WTC11 (cell line): Measurements from ENCODE around the gene USP10. TPM values are rescaled to one million over a fixed set of nuclear protein-coding genes. Genes with fewer than 3 reads are reported as not detected.

Experiments used
- ATAC-seq: fragments of 200-7000 bp; cut with Tn5 transposase; 2 replicates; pipeline ENCODE4 v1.10.0; 2021; ENCODE audit warnings: mild to moderate bottlenecking, moderate library complexity
- CTCF ChIA-PET: fragments of 300-600 bp; sonication (Branson Sonifier 250); formaldehyde crosslinking; loops from one replicate; lab custom pipeline; 2021; ENCODE audit warnings: antibody characterized with exemption; lab: Charles Lee
- POLR2A ChIA-PET: fragments of 350-600 bp; sonication (Branson Sonifier 250); formaldehyde crosslinking; loops from one replicate; lab custom pipeline; 2021; ENCODE audit warnings: antibody characterized with exemption; lab: Charles Lee
- DNase-seq: peaks from one replicate; pipeline ENCODE4 v3.0.0; 2021; ENCODE audit warnings: low spot score
- H3K27ac Mint-ChIP-seq: 2 replicates; pipeline ENCODE4 v1.8.0; 2021; ENCODE audit warnings: mixed read lengths
- H3K27me3 Mint-ChIP-seq: 2 replicates; pipeline ENCODE4 v1.8.0; 2021; ENCODE audit warnings: low read depth, mild to moderate bottlenecking, moderate library complexity, mixed read lengths
- H3K36me3 Mint-ChIP-seq: 2 replicates; pipeline ENCODE4 v1.8.0; 2021; ENCODE audit warnings: mixed read lengths
- H3K4me1 Mint-ChIP-seq: 2 replicates; pipeline ENCODE4 v1.8.0; 2022; ENCODE audit warnings: mixed read lengths
- H3K4me3 Mint-ChIP-seq: 2 replicates; pipeline ENCODE4 v1.8.0; 2021; ENCODE audit warnings: mild to moderate bottlenecking, moderate library complexity, mixed read lengths
- H3K9me3 Mint-ChIP-seq: 2 replicates; pipeline ENCODE4 v1.8.0; 2021; ENCODE audit warnings: mixed read lengths
- AFF4 ChIP-seq: sonication (generic); formaldehyde crosslinking; IDR thresholded peaks from 2 replicates; pipeline ENCODE4 v1.8.1; 2023; ENCODE audit warnings: mild to moderate bottlenecking, missing genetic modification reagents, borderline replicate concordance
- AR ChIP-seq: fragments of 250-450 bp; sonication (Bioruptor Pico); IDR thresholded peaks from 2 replicates; pipeline ENCODE4 v1.9.0; 2021; ENCODE audit warnings: mild to moderate bottlenecking
- CDX4 ChIP-seq: fragments of 250-450 bp; sonication (Bioruptor Pico); IDR thresholded peaks from 2 replicates; pipeline ENCODE4 v1.9.0; 2021; ENCODE audit warnings: moderate library complexity, mild to moderate bottlenecking, inconsistent platforms, borderline replicate concordance
- CTCF ChIP-seq: fragments of 200-600 bp; IDR thresholded peaks from 2 replicates; pipeline ENCODE4 v1.8.0; 2022; ENCODE audit warnings: antibody characterized with exemption
- E2F4 ChIP-seq: sonication (generic); formaldehyde crosslinking; IDR thresholded peaks from 2 replicates; pipeline ENCODE4 v1.8.1; 2022; ENCODE audit warnings: low read depth, mild to moderate bottlenecking, moderate library complexity, missing genetic modification reagents, borderline replicate concordance
- GABPB1 ChIP-seq: sonication (generic); formaldehyde crosslinking; IDR thresholded peaks from 2 replicates; pipeline ENCODE4 v1.8.1; 2023; ENCODE audit warnings: mild to moderate bottlenecking, missing genetic modification reagents
- GRHL2 ChIP-seq: fragments of 250-450 bp; sonication (Bioruptor Pico); IDR thresholded peaks from 2 replicates; pipeline ENCODE4 v1.8.0; 2022; ENCODE audit warnings: mild to moderate bottlenecking, moderate library complexity; ENCODE audit not compliant: insufficient replicate concordance, severe bottlenecking
- GTF2I ChIP-seq: fragments of 250-450 bp; sonication (Bioruptor Pico); conservative IDR thresholded peaks from 2 replicates; pipeline ENCODE4 v1.4.0; 2021; ENCODE audit warnings: mild to moderate bottlenecking
- MLX ChIP-seq: sonication (generic); formaldehyde crosslinking; IDR thresholded peaks from 2 replicates; pipeline ENCODE4 v1.8.1; 2023; ENCODE audit warnings: mild to moderate bottlenecking, missing genetic modification reagents, moderate library complexity
- MXD4 ChIP-seq: fragments of 250-450 bp; sonication (Bioruptor Pico); IDR thresholded peaks from 2 replicates; pipeline ENCODE4 v1.8.0; 2021; ENCODE audit warnings: mild to moderate bottlenecking, moderate library complexity, borderline replicate concordance
- NFE2L1 ChIP-seq: sonication (generic); formaldehyde crosslinking; IDR thresholded peaks from 2 replicates; pipeline ENCODE4 v1.8.1; 2023; ENCODE audit warnings: missing genetic modification reagents
- PRDM15 ChIP-seq: sonication (generic); formaldehyde crosslinking; IDR thresholded peaks from 2 replicates; pipeline ENCODE4 v1.8.0; 2022; ENCODE audit warnings: missing genetic modification reagents
- SMAD4 ChIP-seq: sonication (generic); formaldehyde crosslinking; IDR thresholded peaks from 2 replicates; pipeline ENCODE4 v1.8.0; 2022; ENCODE audit warnings: mild to moderate bottlenecking, missing genetic modification reagents
- ZNF281 ChIP-seq: sonication (generic); formaldehyde crosslinking; IDR thresholded peaks from 2 replicates; pipeline ENCODE4 v1.8.0; 2023; ENCODE audit warnings: mild to moderate bottlenecking, missing genetic modification reagents
- ZNF396 ChIP-seq: fragments of 250-450 bp; sonication (Bioruptor Pico); IDR thresholded peaks from 2 replicates; pipeline ENCODE4 v1.8.0; 2021; ENCODE audit warnings: mild to moderate bottlenecking, moderate library complexity, borderline replicate concordance
- ZNF425 ChIP-seq: fragments of 250-450 bp; sonication (Bioruptor Pico); conservative IDR thresholded peaks from 2 replicates; pipeline ENCODE4 v1.9.0; 2021; ENCODE audit warnings: mild to moderate bottlenecking
- total RNA-seq: library from RNA; stranded (reverse); gene quantifications from 3 replicates; pipeline ENCODE4 v1.2.3, GENCODE V29; 2021

The USP10 gene
- total RNA-seq, 1 experiment from 2014 or later: 138 TPM

GRCh38 chr16:84769416-84769815 lies 69.6 kb downstream of the USP10 start (continued):
- TF ChIP-seq PRDM15 (CRISPR knock-in tag): no peak
- TF ChIP-seq GTF2I: no peak
- TF ChIP-seq GABPB1: no peak
- no peak for TF ChIP-seq CDX4 (CRISPR knock-in tag)
- TF ChIP-seq MLX (CRISPR knock-in tag): no peak
- no peak for TF ChIP-seq ZNF396 (CRISPR knock-in tag)
- TF ChIP-seq NFE2L1: no peak
- TF ChIP-seq AFF4: no peak
- no peak for TF ChIP-seq MXD4 (CRISPR knock-in tag)
- no peak for TF ChIP-seq E2F4 (CRISPR knock-in tag)
- TF ChIP-seq SMAD4 (CRISPR knock-in tag): no peak

- DNase-seq (no peak), ATAC-seq (peak; percentile 52; the same call in 1 of the 2 replicates)
- ChIA-PET POLR2A (no interaction called here), CTCF (interaction anchor here (1.9 kb wide), 1 partner anchor 35 kb away, joined by 6 read pairs; no protein-coding TSS in a partner anchor)
- Mint-ChIP-seq H3K4me3 (no peak overlapping the region), H3K4me1 (no peaks in the 10 kb centered on the region), H3K36me3 (peaks cover 73% of the 10 kb centered on the region), H3K27ac (0 out of 2 replicates have a peak overlapping the region, but pooled peaks have one; percentile 8), H3K27me3 (no peaks in the 10 kb centered on the region), H3K9me3 (no peaks in the 10 kb centered on the region)
- TF ChIP-seq AR: no peak
- no peak for TF ChIP-seq GRHL2 (CRISPR knock-in tag)
- no peak for TF ChIP-seq ZNF425 (CRISPR knock-in tag)
- TF ChIP-seq CTCF: no peak
- TF ChIP-seq ZNF281 (CRISPR knock-in tag): no peak
Observed at GRCh38 chr16:84773312-84773711, 73.5 kb downstream of the USP10 start.
